Activated T-cell treated with anti-CD3 and anti-CD28 coated beads for 1 hour (primary cell): ENCODE data around the gene LRP1B.
"Not testable (repeated sequence)": the region's sequence is repeated elsewhere in the genome, so short reads cannot be mapped to it uniquely, and the experiment has no call there.

Experiments used
- DNase-seq: peaks from one replicate; pipeline ENCODE4 v3.0.0-alpha.2; 2020; ENCODE audit warnings: low read depth

LRP1B gene

DNA sequence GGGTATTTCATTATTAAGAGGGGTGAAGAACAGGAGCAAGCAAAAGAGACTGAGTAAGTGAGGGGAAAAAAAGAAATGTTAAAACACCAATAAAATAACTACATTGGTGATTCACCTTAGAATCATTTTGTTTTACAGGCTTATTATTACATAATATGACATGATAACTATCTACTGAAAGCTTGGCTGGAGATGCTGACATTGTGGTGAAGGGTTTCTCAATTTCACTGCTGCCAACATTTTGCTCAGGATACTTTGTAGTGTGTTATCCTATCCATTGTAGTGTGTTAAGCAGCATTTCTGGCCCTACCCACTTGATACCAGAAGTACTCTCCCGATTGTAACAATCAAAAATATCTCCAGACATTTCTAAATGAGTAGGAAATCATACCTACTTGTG is 1786.0 kb downstream of the LRP1B start:
- no peak for DNase-seq

DNA sequence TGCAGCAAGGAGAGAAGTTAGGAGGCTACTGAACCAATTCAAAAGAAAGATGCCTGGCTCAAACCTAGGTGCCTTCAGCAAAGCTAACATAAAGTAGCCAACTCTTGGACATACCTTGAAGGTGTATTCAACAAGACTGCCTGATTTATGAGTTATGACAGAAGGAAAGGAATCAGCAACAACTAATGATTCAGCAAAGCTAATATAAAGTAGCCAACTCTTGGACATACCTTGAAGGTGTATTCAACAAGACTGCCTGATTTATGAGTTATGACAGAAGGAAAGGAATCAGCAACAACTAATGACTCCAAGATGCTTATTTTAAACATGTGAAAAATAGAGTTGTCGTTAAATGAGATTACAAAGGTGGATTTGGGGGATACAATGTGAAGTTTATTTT is 1786.5 kb downstream of the LRP1B start:
- DNase-seq, result not testable (repeated sequence)

DNA sequence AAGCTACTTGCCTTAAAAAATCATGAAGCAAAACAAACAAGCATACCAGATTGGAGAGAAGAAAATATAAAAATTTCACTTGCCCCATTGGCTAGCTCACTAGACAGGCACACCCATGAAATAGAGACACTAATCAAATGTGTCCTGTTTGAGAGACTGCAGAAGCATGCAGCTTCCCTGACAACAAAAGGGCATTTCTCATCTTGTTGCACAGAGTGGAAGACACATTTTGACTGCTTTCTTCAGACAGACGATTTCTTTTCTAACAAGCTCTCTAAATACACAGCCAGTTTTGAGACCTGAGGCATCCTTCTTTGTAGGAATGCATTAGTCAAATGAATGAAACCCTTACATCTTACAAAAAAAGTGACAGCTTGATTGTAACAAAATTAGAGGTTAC is 1792.0 kb downstream of the LRP1B start:
- DNase-seq, result no peak

DNA sequence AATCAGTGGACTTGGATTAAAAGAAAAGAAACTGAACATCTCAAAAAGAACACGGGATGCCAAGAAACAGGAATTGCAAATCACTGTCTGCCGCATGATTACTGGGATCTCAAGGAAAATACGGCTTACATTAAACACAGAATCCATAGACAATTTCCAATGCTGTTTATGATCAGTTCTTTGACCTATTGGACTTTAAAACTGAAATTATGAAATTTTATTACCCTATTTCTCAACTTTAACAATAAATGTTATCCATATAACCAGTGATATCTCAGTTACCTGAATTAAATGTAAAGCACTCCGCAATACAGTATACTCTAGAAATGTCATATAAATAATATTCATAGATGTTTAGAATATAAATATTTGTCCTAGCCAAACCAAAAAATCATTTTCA is 1793.8 kb downstream of the LRP1B start:
- DNase-seq, result no peak

DNA sequence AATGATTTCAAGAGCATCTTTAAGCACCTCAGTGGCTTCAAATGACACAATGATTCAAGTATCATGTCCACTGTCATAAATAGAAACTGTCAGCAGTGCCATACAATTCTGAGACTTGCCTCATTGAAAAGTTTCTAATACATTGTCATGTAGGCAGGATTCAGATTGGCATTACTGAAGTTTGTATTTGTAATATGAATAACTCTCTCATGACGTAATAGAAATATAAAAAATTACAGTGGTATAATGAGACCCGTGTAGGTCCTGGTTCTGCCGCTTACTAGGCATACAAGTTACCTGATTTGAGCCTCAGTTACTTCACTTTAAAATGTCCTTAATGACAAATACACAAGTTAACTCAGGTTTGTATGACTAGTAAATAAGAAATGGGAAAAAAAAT is 1814.5 kb downstream of the LRP1B start:
- no peak for DNase-seq

DNA sequence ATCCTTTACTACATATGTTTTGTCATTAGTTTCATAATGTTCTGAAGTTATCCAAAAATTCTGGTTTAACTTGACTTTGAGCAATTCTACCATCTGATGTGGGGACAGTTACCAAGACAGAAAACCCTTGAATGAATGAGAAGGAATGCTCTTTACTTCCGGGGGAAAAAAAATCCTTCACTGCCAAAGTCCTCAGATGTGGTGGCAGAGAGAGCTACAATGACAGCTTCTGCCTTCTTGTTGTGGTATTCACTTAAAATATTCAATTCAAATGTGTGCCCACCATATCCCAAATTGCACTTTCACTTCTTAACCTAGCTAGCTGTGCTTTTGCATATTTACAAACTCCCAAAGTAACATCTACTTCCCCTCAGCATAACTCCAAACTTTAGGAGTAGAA is 1818.9 kb downstream of the LRP1B start:
- no peak for DNase-seq

DNA sequence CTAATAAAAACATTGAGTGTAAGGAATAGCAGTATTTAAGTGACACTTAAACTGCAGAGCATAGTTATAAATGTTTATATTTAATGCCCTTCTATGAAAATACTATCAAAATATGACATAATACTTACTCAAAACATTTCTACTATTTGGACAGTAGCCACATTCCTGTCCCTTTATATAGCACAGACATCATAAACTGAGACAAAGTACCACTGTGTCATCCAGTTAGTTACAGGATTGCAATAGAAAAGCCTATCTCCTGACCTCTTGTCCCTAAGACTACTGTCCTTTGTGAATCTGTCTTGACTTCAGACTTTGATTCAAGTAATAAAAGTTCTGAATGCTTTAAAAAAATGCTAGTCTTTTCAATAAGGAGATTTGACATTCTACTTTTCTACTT is 1822.1 kb downstream of the LRP1B start:
- no peak for DNase-seq

DNA sequence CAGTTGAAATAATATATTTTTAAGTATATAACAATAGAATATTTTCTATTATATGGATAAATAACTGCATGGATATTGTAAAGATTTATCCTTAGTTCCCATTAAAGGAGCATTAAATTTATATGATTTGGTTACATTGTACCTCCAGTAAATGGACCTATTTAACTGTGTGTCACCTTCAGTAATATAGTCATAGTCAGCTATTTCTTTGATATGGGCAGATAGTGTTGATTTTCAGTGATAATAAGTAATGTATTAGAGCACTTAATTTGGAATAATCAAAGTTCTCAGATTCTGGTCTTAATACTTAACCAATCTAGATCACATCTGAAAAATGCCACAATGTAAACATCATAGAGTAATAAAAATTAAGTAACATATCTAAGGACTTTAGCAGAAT is 1823.3 kb downstream of the LRP1B start:
- no peak for DNase-seq

DNA sequence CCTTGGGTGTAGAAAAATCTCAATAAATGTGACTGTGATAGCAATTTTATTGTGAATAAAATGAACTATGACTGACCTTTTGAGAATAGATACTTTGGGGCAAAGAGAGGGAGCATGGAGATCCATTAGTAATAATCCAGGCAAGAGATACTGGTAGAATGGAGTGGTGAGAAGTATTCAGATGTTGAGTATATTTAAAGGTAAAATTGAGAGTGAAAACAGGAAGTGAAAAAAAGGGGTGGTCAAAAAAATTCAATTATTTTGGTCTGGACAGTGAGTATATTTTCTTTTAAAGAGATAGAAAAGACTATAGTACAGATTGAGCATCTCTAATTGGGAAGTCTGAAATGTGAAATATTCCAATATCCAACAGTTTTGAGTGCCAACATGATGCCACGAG is 1835.0 kb downstream of the LRP1B start:
- DNase-seq, result no peak

DNA sequence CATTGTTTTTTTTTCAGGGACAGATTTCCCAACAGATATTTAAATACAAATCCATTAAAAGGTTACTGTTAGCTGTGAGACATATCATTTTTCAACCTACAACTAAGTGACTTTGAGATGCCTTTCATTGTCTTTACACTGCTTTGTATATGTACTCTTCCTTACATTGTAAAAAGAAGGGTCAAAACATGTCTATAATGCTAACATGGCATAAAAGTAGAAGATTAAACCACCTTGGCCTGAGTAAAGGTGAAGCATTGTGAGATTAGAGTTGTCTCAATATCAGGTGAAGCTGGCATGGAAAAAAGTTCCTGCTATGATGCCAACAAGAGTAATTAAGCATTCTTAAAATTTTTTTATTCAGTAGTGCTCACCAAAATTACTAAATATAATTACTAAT is 1842.1 kb downstream of the LRP1B start:
- DNase-seq, result no peak

DNA sequence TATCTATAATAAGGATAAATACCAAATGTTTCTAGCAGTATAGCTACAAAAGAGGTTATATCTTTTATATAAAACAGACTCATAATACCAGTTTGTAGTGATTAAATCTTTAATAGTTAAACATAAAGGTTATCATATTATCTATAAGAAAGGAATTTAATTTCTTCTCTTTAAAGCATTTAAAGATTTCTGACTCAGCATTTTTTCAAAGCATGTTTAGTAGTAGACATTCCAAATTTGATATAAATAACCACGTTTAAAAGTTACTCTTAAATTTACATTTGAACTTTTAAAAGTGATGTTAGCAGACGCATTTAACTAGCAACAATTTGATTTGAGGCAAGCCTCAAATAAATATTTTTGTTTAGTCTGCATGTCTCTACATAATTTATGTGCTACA is 1842.6 kb downstream of the LRP1B start:
- no peak for DNase-seq

DNA sequence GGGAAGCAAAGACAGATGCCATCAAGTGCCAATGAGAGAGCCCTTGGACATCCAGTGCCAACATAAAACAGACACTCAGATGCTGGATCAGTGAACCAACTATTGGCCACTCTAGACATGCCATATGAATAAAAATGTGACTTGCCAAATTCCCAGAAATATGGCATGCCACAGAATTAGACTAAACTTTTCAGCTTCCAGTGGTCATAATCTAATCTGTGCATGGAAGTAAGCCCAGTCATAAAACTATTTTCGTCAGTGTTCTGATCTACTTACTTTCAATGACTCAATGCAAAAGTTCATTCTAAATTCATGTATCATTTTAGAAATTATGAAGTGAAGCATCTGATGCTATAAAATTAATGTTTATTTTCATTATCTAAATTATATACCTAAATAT is 1844.4 kb downstream of the LRP1B start:
- DNase-seq, result no peak

DNA sequence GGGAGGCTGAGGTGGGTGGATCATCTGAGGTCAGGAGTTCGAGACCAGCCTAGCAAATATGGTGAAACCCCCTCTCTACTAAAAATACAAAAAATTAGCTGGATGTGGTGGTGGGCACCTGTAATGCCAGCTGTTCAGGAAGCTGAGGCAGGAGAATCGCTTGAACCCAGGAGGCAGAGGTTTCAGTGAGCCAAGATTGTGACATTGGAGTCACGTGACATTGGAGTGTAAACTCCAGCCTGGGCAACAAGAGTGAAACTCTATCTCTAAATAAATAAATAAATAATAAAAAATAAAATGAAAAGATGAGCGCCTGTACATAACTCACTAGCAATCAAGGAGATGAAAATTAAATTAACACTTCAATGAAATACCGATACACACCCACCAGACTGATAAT is 1853.5 kb downstream of the LRP1B start:
- DNase-seq, result not testable (repeated sequence)

DNA sequence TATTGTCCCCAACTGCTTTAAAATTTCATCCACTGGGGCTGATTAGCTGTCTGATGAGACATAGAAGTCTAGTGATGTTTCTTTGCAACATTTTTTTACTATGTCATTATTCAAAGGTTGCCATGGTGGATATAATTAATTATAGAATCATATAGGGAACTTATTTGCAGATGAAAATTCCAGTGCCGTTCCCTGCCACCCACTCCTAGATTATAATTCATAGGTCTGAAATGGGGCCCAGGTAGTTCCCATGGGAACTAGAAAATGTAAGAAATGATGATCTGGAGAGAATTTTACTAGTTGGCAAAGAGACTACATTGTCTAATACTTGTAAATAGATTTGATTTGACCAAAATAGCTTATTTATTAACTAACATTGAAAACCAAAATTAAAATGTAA is 1854.2 kb downstream of the LRP1B start:
- DNase-seq, result no peak

DNA sequence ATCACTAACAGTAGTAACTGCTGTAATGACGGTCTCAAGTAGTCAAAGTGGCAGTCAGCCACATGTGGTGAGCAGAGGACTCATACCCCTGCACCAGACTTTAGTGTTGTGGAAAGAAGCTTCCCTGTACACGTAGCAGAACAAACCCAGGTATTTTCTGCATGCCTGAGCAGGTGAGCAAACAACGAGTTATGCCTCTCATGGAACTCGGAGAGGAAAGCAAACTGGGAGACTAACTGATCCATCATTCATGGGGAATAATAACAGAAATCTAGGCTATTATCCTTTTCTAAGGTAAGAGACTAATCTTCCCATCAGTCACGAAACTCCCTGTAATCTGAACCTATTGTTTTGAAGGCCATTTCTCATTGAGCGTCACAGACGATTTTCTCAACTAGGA is 1855.4 kb downstream of the LRP1B start:
- no peak for DNase-seq

DNA sequence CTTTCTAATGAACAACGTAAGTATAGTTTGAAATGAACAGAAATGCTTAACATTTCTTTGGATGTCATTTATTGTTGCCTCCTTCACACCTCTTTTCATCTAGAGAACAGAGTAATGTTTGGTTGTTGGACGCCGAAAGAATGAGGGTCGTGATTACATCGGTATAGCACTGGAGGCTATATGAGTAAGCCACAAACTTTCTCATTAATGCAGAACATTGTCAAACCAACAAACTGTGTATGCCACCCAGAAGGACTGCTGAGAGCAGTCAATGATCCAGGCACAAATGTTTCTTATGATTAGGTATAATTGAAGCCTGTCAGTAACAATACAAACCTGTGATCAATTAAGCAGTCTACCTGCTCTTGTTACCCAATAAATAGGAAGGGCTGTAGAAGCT is 1855.9 kb downstream of the LRP1B start:
- no peak for DNase-seq

DNA sequence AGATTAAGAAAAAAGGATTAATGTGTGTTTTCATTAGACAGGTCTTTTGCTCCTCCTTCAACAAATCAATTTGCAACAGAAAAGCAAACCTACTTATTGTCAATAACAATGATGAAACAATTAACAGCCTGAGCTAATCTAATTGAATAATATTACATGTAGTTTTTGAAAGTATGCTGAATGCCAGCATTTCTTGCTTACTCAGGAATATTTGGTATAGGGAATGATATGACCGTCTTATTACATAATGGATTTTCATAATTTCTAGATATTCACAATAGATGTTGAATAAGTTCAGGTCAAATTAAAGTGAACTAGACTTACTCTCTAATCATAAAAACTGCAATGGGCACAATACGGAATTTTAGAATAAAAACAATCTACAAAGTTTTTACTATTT is 1856.9 kb downstream of the LRP1B start:
- no peak for DNase-seq

DNA sequence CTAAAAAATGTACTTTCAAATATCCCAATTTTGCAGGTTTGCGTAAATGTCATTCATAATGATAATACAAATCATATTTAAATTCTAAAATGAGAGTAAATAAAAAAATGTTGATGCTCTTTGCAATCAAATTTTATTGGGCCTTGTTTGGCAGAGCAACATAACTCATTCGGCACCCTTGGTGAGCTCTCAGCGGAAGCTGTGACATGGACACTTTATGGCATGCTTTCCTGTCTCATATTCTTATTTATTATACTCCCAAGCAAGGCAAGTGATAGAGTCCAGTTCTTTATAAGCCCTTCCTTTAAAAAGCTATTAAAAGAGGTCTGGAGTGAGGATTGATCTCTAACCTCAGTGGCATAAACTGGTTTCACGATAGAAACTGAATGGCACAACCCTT is 1857.4 kb downstream of the LRP1B start:
- no peak for DNase-seq

DNA sequence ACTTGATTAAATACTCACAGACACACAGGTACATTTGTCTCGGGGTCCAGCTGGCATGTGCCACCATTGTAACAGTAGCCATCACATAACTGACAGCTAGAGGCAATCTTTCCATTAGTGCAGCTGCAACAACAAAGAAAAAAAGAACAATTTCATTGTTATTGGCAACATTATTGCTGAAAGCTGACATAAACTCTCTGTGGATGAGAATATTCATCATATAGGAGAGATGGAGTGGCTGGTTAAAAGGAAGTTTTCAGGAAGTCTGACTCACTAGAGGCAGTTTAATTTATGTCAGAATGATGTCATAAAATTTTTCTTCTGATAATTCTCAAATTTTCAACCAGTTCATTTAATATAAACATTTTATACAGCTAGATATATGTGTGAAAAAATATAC is 1860.6 kb downstream of the LRP1B start:
- DNase-seq, result no peak

DNA sequence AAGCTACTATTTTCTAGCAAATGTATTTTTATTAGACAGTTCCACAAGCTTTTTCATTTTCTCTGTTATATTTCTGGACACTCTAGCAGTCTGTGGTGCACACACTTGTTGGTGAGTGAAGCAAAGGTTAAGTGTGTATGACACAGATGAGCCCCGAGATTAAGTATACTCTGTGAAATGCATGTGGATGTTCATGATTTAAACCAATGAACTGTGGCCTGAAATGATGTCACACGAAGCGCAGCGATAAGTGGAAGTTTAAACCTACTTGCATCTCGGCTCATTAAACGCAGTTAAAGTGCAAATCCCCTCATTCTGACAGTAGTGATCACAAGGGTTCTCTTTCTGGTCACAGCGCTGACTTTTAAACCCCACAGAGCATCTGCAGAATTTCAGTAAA is 1861.8 kb downstream of the LRP1B start:
- DNase-seq, result no peak

DNA sequence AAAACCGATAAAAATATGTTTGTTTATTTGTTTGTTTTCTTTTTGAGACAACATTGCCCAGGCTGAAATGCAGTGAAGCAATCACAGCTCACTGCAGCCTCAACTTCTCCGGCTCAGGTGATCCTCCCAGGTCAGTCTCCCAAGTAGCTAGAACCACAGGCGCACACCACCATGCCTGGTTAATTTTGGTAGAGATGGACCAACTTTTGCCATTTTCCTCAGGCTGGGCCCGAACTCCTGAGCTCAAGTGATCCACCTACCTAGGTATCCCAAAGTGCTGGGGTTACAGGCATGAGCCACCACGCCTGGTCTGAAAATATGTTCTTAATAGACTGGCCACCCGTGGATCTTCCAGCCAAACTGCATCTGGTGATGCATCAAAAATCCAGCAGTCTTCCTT is 1867.9 kb downstream of the LRP1B start:
- DNase-seq, result no peak

DNA sequence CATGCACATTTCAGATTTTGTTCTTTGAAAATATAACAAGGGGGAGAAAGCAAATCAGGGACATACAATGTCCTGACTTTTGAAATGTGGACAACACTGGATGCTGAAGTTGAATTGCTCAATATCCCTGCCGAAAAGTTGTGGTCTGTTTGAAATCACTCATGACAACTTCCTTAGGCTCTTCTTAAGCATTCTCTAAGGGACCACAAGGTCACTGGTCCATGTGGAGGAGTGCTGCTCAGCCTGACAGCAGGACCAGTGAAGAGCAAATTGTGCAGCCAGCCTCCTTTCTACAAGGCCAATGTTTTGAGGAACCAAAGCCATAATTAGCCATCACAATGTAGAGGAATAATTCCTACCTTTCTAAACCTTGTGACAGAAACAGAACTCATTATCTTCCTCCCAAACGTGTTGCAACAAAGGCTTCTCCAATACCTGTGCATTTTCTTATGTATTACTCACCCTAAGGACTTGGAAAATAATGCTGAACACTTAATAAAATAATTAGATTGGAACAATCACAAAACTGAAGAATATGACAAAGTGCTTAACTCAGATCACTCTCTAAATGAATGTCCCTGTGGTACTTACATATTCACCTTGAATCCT is 1873.0 kb downstream of the LRP1B start:
- no peak for DNase-seq

DNA sequence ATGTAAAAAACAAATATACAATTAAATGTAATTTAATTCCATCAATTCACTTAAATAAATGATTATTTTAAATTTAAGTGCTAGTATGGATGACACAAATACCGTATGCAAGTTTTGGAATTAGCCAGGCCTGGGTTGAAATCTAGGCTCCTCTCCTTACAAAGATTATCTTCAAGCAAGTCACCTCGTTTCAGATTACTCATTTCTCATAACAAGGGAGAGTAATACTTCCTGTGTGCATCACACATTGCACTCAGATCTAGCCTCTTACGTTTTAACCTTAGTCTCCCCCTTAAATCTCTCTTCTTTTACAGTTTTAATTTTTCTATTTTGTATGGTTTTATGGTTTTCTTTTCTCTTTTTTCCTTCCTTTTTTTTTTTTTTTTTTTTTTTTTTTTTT is 1874.7 kb downstream of the LRP1B start:
- no peak for DNase-seq

DNA sequence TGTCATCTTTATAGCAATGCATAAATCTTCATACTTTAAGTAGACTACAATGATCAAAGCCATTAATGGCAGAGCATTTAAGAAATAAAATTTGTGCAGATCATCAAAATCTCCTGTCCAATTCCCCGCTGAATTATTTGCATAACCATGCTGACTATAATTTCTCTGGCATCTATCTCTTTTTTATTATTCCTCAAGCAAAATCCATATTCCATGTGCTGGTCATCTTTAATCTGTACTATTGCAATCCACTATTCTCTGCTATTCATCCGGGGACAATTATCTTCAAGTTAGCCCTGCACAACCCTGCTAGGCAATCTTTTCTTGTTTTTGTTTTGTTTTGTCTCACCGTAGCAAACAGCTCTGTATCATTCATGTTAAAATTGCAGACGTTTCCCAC is 1881.0 kb downstream of the LRP1B start:
- no peak for DNase-seq

DNA sequence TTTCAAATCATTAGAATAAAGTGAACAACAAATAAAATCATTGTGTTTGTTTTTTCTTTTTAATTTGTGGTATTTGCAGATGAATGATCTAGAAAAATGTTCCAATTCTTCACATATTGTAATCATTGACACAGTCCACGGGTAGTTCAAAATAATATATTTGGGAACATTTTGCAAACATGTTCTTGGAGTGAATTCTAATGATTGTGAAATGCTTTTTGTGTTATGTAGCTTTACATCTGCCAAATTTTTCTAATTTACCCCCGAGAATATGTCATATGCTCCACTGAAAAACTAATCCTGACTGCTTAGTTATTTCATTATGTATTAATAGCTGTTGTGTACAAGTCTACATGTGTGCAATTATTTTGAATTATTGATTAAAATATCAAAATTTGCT is 1882.2 kb downstream of the LRP1B start:
- no peak for DNase-seq
